Type B pancreatic cell (in vitro differentiated cells): ENCODE measurements around the gene TMEM145. TPM values are rescaled to one million over a fixed set of nuclear protein-coding genes. Genes with fewer than 3 reads are reported as not detected.

Experiments
- DNase-seq: peaks from one replicate; pipeline ENCODE4 v3.0.0; 2021; ENCODE audit warnings: mixed read lengths; ENCODE audit not compliant: unreplicated experiment; ENCODE audit errors: extremely low spot score
- H3K27ac Mint-ChIP-seq: 2 replicates; pipeline ENCODE4 v1.8.0; 2021; ENCODE audit warnings: mild to moderate bottlenecking, mixed read lengths
- H3K27me3 Mint-ChIP-seq: 2 replicates; pipeline ENCODE4 v1.8.0; 2021; ENCODE audit warnings: mixed read lengths
- H3K36me3 Mint-ChIP-seq: 2 replicates; pipeline ENCODE4 v1.8.0; 2021; ENCODE audit warnings: mixed read lengths
- H3K4me1 Mint-ChIP-seq: one replicate; pipeline ENCODE4 v1.8.0; 2021; ENCODE audit warnings: mixed read lengths; ENCODE audit not compliant: unreplicated experiment
- H3K4me3 Mint-ChIP-seq: 2 replicates; pipeline ENCODE4 v1.8.0; 2021; ENCODE audit warnings: mild to moderate bottlenecking, mixed read lengths
- H3K9me3 Mint-ChIP-seq: 2 replicates; pipeline ENCODE4 v1.8.0; 2021; ENCODE audit warnings: mixed read lengths
- total RNA-seq: library from RNA; stranded (reverse); gene quantifications from 2 replicates; pipeline ENCODE4 v1.2.1, GENCODE V29; 2021; ENCODE audit warnings: low replicate concordance
- TF ChIP-seq, protein P1 (sequence below): fragments of 200-600 bp; sonication (generic); conservative IDR thresholded peaks from 2 replicates; pipeline ENCODE4 v1.5.0; 2021; ENCODE audit warnings: antibody characterized with exemption, mild to moderate bottlenecking

Gene TMEM145
- total RNA-seq, 1 donor from 2014 or later = 3.6 TPM

- DNase-seq = no peak
- no peak overlapping the region for H3K27ac Mint-ChIP-seq
- H3K4me1 Mint-ChIP-seq = no peaks in the 10 kb centered on the region
- TF ChIP-seq, protein P1, sequence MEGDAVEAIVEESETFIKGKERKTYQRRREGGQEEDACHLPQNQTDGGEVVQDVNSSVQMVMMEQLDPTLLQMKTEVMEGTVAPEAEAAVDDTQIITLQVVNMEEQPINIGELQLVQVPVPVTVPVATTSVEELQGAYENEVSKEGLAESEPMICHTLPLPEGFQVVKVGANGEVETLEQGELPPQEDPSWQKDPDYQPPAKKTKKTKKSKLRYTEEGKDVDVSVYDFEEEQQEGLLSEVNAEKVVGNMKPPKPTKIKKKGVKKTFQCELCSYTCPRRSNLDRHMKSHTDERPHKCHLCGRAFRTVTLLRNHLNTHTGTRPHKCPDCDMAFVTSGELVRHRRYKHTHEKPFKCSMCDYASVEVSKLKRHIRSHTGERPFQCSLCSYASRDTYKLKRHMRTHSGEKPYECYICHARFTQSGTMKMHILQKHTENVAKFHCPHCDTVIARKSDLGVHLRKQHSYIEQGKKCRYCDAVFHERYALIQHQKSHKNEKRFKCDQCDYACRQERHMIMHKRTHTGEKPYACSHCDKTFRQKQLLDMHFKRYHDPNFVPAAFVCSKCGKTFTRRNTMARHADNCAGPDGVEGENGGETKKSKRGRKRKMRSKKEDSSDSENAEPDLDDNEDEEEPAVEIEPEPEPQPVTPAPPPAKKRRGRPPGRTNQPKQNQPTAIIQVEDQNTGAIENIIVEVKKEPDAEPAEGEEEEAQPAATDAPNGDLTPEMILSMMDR = no peak
- no peaks in the 10 kb centered on the region for H3K27me3 Mint-ChIP-seq
- H3K36me3 Mint-ChIP-seq = peaks cover 17% of the 10 kb centered on the region
- no peak overlapping the region for H3K4me3 Mint-ChIP-seq
- H3K9me3 Mint-ChIP-seq = no peaks in the 10 kb centered on the region
Observed at GRCh38 chr19:42367929-42368328, 54.8 kb downstream of the TMEM145 start.

DNA sequence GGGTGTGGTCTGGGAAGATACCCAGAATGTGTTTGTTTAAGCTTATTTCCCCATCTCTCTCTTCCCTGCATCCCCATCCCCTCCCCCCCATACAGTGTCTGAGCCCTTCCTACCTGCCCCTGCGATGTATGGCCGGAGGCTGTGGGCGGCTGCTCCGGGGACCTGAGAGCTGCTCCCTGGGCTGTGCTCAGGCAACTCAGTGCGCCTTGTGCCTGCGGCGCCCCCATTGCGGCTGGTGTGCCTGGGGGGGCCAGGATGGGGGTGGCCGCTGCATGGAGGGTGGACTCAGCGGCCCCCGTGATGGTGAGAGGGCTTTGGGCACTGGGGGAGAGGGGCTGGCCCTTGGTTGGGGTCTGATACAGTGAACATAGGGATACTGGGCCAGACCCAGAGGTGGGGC lies 55.3 kb downstream of the TMEM145 start:
- Mint-ChIP-seq H3K9me3 (no peaks in the 10 kb centered on the region), H3K27ac (no peak overlapping the region), H3K4me1 (no peaks in the 10 kb centered on the region), H3K27me3 (no peaks in the 10 kb centered on the region), H3K36me3 (peaks cover 14% of the 10 kb centered on the region), H3K4me3 (no peak overlapping the region)
- TF ChIP-seq, protein P1 = no peak
- DNase-seq = no peak

DNA sequence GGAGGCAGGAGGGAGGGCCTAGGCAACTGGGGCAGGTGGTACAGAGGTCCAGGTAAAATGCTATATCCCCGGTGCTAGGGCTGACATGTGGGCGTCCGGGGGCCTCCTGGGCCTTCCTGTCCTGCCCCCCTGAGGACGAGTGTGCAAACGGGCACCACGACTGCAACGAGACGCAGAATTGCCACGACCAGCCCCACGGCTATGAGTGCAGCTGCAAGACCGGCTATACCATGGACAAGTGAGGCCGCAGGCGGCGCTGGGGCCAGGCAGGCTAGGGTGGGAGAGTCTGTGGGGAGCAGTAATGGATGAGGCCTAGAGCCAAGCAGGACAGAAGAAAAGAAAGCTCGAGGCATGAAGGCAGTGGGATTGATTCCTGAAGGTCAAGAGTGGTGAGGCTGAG lies 55.7 kb downstream of the TMEM145 start:
- Mint-ChIP-seq H3K27me3 (no peaks in the 10 kb centered on the region), H3K4me3 (no peak overlapping the region), H3K27ac (no peak overlapping the region), H3K4me1 (no peaks in the 10 kb centered on the region), H3K36me3 (peaks cover 10% of the 10 kb centered on the region), H3K9me3 (no peaks in the 10 kb centered on the region)
- TF ChIP-seq, protein P1 = no peak
- DNase-seq = no peak

- no peak for DNase-seq
- Mint-ChIP-seq H3K4me3 (no peak overlapping the region), H3K27ac (no peak overlapping the region), H3K36me3 (peaks cover 4% of the 10 kb centered on the region), H3K27me3 (no peaks in the 10 kb centered on the region), H3K4me1 (no peaks in the 10 kb centered on the region), H3K9me3 (no peaks in the 10 kb centered on the region)
- TF ChIP-seq, protein P1 = no peak
Observed at GRCh38 chr19:42369433-42370067, 56.4 kb downstream of the TMEM145 start.

GRCh38 chr19:42370068-42370520 lies 57.0 kb downstream of the TMEM145 start:
- Mint-ChIP-seq H3K27me3 (no peaks in the 10 kb centered on the region), H3K9me3 (no peaks in the 10 kb centered on the region), H3K4me3 (no peak overlapping the region), H3K36me3 (peaks cover 7% of the 10 kb centered on the region), H3K27ac (no peak overlapping the region), H3K4me1 (no peaks in the 10 kb centered on the region)
- TF ChIP-seq, protein P1 = no peak
- DNase-seq = no peak
